HAP-1 (cell line): ENCODE data around the gene MAPKAPK3.

Experiments used
- DNase-seq, 2 experiments: peaks; one replicate each; pipeline ENCODE4 v3.0.0-alpha.2; 2016 to 2020; ENCODE audit warnings: low spot score in 2 of 2
- H3K27me3 ChIP-seq: fragments of 250-450 bp; sonication (Bioruptor Pico); 2 replicates; pipeline ENCODE4 v1.5.1; 2020; ENCODE audit warnings: low read depth, mild to moderate bottlenecking, moderate library complexity
- H3K36me3 ChIP-seq: fragments of 250-450 bp; sonication (Bioruptor Pico); replicated peaks from 2 replicates; pipeline ENCODE4 v1.5.1; 2020; ENCODE audit warnings: mild to moderate bottlenecking
- H3K4me1 ChIP-seq: fragments of 250-450 bp; sonication (Bioruptor Pico); 2 replicates; pipeline ENCODE4 v1.5.1; 2020; ENCODE audit warnings: mild to moderate bottlenecking
- H3K4me3 ChIP-seq: fragments of 250-450 bp; sonication (Bioruptor Pico); 2 replicates; pipeline ENCODE4 v1.5.1; 2020; ENCODE audit warnings: mild to moderate bottlenecking, moderate library complexity
- H3K9me3 ChIP-seq: fragments of 250-450 bp; sonication (Bioruptor Pico); 2 replicates; pipeline ENCODE4 v1.5.1; 2020; ENCODE audit warnings: mild to moderate bottlenecking, moderate library complexity
- in situ Hi-C: fragments of 300-500 bp; cut with MboI; formaldehyde crosslinking; loops from 3 replicates; pipeline ENCODE4 v1.14.3; 2020; ENCODE audit warnings: low sequenced_read_pairs, inconsistent platforms, mixed read lengths

MAPKAPK3 gene

DNA sequence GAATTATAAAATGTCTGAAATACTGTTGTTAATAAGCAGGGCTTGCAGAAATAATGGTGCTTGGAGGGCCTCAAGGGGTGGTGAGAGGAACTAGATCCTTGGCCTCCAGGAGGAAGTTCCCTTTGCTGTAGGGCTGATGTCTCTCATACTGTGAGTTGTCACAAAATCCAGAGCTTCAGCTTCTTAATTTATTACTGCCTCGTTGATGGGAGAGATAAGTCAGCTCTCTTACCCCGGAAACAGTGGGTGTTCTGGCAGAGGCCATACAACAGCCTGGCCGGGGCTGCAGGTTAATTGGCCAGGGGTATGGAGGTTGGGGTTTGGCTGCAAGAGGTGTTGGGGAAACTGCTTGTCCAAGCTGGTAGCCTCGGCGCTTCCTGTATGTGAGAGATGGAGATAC, 15.5 kb downstream of the MAPKAPK3 start:
- Histone ChIP-seq H3K4me1 (no peaks in the 10 kb centered on the region), H3K9me3 (no peaks in the 10 kb centered on the region), H3K4me3 (no peak overlapping the region), H3K36me3 (no peaks in the 10 kb centered on the region), H3K27me3 (no peaks in the 10 kb centered on the region)
- DNase-seq, result no peak
- in situ Hi-C loops, result no loop called here

- Histone ChIP-seq H3K4me3 (no peak overlapping the region), H3K36me3 (no peaks in the 10 kb centered on the region), H3K9me3 (no peaks in the 10 kb centered on the region), H3K4me1 (no peaks in the 10 kb centered on the region), H3K27me3 (no peaks in the 10 kb centered on the region)
- DNase-seq, result no peak
- in situ Hi-C loops, result no loop called here
These were observed 16.4 kb downstream of the MAPKAPK3 start for GRCh38 chr3:50633230-50633790.

GRCh38 chr3:50635066-50635465, 18.1 kb downstream of the MAPKAPK3 start:
- no peak for DNase-seq
- in situ Hi-C loops, result no loop called here
- Histone ChIP-seq H3K36me3 (no peaks in the 10 kb centered on the region), H3K4me3 (no peak overlapping the region), H3K9me3 (no peaks in the 10 kb centered on the region), H3K27me3 (no peaks in the 10 kb centered on the region), H3K4me1 (no peaks in the 10 kb centered on the region)

DNA sequence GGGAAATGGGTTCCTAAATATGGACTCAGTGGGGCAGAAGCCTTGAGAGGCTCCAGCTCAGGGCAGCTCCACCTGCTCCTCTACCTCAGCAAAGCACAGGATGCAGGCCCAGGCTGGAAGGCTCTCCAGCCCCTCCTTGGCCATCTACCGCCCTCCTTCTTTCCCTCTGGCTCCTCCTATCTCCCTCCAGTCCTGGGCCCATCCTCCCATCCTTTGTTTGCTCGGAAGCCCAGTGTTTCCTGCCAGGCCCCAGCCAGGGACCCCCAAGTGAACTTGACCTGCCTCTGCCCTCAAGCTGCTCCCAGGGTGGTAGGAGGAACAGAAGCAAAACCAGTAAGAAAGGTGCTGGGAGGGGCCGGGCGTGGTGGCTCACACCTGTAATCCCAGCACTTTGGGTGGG, 20.1 kb downstream of the MAPKAPK3 start:
- Histone ChIP-seq H3K4me3 (no peak overlapping the region), H3K4me1 (no peaks in the 10 kb centered on the region), H3K27me3 (no peaks in the 10 kb centered on the region), H3K36me3 (0 out of 2 replicates have a peak, but pooled peaks cover 4% of the 10 kb centered on the region), H3K9me3 (no peaks in the 10 kb centered on the region)
- no peak for DNase-seq
- in situ Hi-C loops, result no loop called here

DNA sequence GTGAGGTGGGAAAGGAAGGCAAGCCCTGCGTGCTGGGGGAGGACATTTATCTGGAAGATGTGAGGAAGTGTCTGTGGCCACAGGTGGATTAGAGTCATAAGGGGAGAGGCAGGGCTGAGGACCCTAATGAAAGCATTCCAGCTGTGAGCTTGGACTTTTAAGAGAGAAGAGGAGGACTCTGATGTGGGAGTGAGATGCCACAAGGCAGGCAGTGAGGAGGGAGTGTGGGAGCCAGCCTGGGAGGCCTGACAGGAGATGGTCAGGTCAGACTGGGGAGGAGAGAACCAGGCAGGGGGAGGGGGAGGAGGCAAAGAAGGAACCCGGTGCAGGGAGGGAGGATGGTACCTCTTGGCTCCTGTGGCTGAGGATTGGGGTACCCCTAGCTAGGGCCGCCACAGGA, 21.0 kb downstream of the MAPKAPK3 start:
- H3K36me3 ChIP-seq, result peaks cover 5% of the 10 kb centered on the region; the same call in 1 of the 2 replicates
- H3K27me3 ChIP-seq, result no peaks in the 10 kb centered on the region
- DNase-seq, result no peak
- H3K9me3 ChIP-seq, result no peaks in the 10 kb centered on the region
- no peaks in the 10 kb centered on the region for H3K4me1 ChIP-seq
- in situ Hi-C loops, result no loop called here
- H3K4me3 ChIP-seq, result no peak overlapping the region

- Histone ChIP-seq H3K36me3 (peaks cover 10% of the 10 kb centered on the region), H3K4me3 (no peak overlapping the region), H3K9me3 (no peaks in the 10 kb centered on the region), H3K4me1 (no peaks in the 10 kb centered on the region), H3K27me3 (no peaks in the 10 kb centered on the region)
- in situ Hi-C loops, result no loop called here
- no peak for DNase-seq
These were observed 22.1 kb downstream of the MAPKAPK3 start for GRCh38 chr3:50639055-50639494.

- DNase-seq, result no peak
- Histone ChIP-seq H3K4me3 (no peak overlapping the region), H3K9me3 (no peaks in the 10 kb centered on the region), H3K4me1 (no peaks in the 10 kb centered on the region), H3K36me3 (peaks cover 20% of the 10 kb centered on the region), H3K27me3 (no peaks in the 10 kb centered on the region)
- in situ Hi-C loops, result no loop called here
These were observed 25.4 kb downstream of the MAPKAPK3 start for GRCh38 chr3:50642382-50642781.

- no peak for DNase-seq
- Histone ChIP-seq H3K9me3 (no peaks in the 10 kb centered on the region), H3K36me3 (peaks cover 34% of the 10 kb centered on the region), H3K4me3 (no peak overlapping the region), H3K4me1 (no peaks in the 10 kb centered on the region), H3K27me3 (no peaks in the 10 kb centered on the region)
- in situ Hi-C loops, result no loop called here
These were observed 27.6 kb downstream of the MAPKAPK3 start for GRCh38 chr3:50644561-50644960.

DNA sequence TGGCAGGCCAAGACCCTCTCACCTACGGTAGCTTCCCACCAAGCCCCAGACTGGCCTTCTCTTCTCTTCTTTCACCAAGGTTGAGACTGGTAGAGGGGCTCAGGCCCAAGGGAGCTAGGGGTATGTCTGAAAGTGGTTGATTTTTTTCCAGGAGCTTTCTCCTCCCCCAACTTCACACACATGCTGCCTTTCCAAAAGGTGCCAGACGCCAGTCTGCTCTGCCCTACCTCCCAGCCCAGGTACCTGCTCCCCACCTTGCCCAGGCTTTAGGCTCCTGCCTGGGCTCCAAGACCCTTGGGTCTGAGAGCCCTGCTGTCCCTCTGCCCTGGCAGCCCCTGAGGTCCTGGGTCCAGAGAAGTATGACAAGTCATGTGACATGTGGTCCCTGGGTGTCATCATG, 28.4 kb downstream of the MAPKAPK3 start:
- Histone ChIP-seq H3K4me3 (no peak overlapping the region), H3K4me1 (no peaks in the 10 kb centered on the region), H3K36me3 (peaks cover 34% of the 10 kb centered on the region), H3K27me3 (no peaks in the 10 kb centered on the region), H3K9me3 (no peaks in the 10 kb centered on the region)
- no peak for DNase-seq
- in situ Hi-C loops, result no loop called here

GRCh38 chr3:50648313-50648712, 31.4 kb downstream of the MAPKAPK3 start:
- Histone ChIP-seq H3K36me3 (peaks cover 27% of the 10 kb centered on the region), H3K4me1 (no peaks in the 10 kb centered on the region), H3K9me3 (no peaks in the 10 kb centered on the region), H3K4me3 (no peak overlapping the region), H3K27me3 (no peaks in the 10 kb centered on the region)
- peak in 1 of 2 experiments; percentile 28 for DNase-seq
- in situ Hi-C loops, result no loop called here

- H3K27me3 ChIP-seq, result no peaks in the 10 kb centered on the region
- in situ Hi-C loops, result no loop called here
- no peaks in the 10 kb centered on the region for H3K9me3 ChIP-seq
- DNase-seq, result no peak
- H3K4me1 ChIP-seq, result no peaks in the 10 kb centered on the region
- H3K36me3 ChIP-seq, result peaks cover 25% of the 10 kb centered on the region
- no peak overlapping the region for H3K4me3 ChIP-seq
These were observed 32.0 kb downstream of the MAPKAPK3 start for GRCh38 chr3:50648944-50649343.

- H3K4me1 ChIP-seq, result no peaks in the 10 kb centered on the region
- DNase-seq, result no peak
- no peaks in the 10 kb centered on the region for H3K27me3 ChIP-seq
- in situ Hi-C loops, result no loop called here
- no peaks in the 10 kb centered on the region for H3K9me3 ChIP-seq
- no peak overlapping the region for H3K4me3 ChIP-seq
- H3K36me3 ChIP-seq, result peaks cover 20% of the 10 kb centered on the region
These were observed 32.5 kb downstream of the MAPKAPK3 start for GRCh38 chr3:50649451-50649931.

GRCh38 chr3:50650018-50650417, 33.1 kb downstream of the MAPKAPK3 start:
- in situ Hi-C loops, result no loop called here
- no peaks in the 10 kb centered on the region for H3K27me3 ChIP-seq
- no peaks in the 10 kb centered on the region for H3K4me1 ChIP-seq
- H3K36me3 ChIP-seq, result peaks cover 20% of the 10 kb centered on the region
- H3K4me3 ChIP-seq, result no peak overlapping the region
- no peak for DNase-seq
- H3K9me3 ChIP-seq, result no peaks in the 10 kb centered on the region

DNA sequence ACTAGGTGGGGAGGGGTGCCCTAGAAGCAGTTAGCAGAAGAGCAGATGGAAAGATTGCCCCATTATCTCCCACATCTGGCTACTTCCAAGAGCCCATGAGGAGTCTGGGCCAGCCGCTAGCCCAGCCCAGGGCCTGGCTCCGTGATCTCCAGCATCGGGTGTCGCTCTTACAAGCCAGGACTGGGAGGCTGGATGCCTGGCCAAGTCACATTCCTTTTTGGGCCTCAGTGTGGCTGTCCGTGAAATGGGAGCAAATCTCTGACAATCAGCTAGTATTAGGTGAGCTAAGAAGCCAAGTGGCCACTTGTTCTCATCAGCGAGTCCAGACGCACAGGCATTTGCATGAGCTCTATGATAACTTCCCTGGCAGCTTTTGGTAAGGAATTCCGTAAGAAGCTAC, 34.5 kb downstream of the MAPKAPK3 start:
- no peaks in the 10 kb centered on the region for H3K4me1 ChIP-seq
- in situ Hi-C loops, result no loop called here
- H3K4me3 ChIP-seq, result no peak overlapping the region
- no peak for DNase-seq
- H3K36me3 ChIP-seq, result peaks cover 20% of the 10 kb centered on the region
- H3K27me3 ChIP-seq, result no peaks in the 10 kb centered on the region
- H3K9me3 ChIP-seq, result no peaks in the 10 kb centered on the region
